ENCODE data around the gene FRAS1.
"Not testable (repeated sequence)": the region's sequence is repeated elsewhere in the genome, so short reads cannot be mapped to it uniquely, and the experiment has no call there.

Gene FRAS1, protein sequence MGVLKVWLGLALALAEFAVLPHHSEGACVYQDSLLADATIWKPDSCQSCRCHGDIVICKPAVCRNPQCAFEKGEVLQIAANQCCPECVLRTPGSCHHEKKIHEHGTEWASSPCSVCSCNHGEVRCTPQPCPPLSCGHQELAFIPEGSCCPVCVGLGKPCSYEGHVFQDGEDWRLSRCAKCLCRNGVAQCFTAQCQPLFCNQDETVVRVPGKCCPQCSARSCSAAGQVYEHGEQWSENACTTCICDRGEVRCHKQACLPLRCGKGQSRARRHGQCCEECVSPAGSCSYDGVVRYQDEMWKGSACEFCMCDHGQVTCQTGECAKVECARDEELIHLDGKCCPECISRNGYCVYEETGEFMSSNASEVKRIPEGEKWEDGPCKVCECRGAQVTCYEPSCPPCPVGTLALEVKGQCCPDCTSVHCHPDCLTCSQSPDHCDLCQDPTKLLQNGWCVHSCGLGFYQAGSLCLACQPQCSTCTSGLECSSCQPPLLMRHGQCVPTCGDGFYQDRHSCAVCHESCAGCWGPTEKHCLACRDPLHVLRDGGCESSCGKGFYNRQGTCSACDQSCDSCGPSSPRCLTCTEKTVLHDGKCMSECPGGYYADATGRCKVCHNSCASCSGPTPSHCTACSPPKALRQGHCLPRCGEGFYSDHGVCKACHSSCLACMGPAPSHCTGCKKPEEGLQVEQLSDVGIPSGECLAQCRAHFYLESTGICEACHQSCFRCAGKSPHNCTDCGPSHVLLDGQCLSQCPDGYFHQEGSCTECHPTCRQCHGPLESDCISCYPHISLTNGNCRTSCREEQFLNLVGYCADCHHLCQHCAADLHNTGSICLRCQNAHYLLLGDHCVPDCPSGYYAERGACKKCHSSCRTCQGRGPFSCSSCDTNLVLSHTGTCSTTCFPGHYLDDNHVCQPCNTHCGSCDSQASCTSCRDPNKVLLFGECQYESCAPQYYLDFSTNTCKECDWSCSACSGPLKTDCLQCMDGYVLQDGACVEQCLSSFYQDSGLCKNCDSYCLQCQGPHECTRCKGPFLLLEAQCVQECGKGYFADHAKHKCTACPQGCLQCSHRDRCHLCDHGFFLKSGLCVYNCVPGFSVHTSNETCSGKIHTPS (N-terminal part only)

DNA sequence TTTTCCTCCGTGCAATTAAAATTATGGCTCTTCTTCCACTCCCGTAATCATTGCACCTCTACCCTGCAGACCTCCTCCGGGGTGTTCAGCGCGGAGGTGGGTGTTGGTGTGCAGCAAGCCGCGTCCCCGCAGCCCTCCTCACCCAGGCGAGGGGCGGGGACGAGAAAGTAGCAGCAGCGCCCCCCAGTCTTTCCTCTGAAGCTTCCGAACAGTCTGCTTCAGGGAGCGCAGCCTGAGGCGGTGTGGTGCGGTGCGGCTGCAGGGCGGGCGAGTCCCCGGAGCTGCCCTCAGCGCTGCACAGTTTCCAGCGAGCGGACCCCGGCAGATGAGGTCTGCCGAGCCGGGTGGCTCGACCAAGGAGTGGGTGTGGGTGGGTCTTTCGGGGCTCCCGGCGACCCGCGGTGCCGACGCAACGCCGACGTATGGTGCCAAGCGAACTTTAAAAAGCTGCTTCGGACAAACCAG lies at the start of gene FRAS1:
FRAS1 (plus strand) TSS at position 189 of the 465 bp plus-strand sequence. CDS start 687 bp downstream, outside the sequence.
- DNase-seq (ENCODE audit: low spot score), result peak; percentile 17

DNA sequence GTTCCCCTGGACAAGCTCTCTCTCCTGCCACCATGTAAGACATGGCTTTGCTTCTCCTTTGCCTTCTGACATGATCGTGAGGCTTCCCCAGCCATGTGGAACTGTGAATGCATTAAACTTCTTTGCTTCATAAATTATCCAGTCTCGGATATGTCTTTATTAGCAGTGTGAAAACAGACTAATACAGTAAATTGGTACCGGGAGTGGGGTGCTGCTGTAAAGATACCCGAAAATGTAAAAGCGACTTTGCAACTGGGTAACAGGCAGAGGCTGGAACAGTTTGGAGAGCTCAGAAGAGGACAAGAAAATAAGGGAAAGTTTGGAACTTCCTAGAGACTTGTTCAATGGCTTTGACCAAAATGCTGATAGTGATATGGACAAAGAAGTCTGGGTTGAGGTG lies 46.1 kb upstream of the FRAS1 start:
- not testable (repeated sequence) for DNase-seq (ENCODE audit: low spot score)

DNA sequence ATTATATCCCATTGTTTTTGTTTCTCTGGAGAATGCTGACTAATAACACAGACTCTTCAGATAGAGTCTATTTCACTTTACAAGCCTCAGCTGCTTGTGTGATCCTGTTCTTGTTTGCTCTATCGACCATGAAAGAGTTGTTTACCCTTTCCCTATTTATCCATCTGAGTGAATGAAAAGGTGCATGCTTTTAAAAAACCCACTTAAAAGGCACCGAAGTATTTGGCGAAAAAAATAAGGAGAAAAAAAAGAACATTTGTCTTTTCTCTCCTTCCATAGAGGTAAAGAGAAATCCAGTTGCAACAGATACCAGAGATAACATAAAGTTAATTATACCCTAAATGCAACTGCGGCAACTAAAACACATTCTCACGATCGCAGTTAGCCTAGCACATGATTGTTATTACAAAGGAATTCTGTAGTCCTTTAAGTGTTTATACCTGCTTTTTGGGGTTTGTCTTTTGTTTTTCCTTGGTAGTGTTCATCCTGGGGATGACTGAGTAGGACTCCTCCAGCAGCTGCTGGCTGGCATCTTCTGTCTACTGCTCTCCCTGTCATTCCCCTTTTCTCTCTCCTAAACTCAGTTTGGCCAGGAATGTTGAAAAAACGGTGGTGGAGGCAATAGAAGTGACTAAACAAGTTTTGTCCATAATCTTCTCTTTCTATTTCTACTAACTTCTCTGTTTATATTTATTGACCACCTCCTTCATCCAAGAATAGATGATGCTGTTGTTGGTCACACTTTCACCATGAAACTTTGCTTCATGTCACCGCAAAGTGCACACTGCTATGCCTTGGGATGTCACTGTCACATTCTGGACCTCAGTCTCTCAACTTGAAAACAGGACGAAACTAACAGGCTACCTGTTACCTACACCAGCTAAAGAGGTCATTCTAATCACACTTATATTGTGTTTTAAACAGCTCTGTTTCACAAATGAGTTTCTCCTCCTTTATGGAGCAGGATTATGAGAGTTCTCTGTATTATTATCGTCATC lies 41.9 kb upstream of the FRAS1 start:
- DNase-seq (ENCODE audit: low spot score), result no peak

DNA sequence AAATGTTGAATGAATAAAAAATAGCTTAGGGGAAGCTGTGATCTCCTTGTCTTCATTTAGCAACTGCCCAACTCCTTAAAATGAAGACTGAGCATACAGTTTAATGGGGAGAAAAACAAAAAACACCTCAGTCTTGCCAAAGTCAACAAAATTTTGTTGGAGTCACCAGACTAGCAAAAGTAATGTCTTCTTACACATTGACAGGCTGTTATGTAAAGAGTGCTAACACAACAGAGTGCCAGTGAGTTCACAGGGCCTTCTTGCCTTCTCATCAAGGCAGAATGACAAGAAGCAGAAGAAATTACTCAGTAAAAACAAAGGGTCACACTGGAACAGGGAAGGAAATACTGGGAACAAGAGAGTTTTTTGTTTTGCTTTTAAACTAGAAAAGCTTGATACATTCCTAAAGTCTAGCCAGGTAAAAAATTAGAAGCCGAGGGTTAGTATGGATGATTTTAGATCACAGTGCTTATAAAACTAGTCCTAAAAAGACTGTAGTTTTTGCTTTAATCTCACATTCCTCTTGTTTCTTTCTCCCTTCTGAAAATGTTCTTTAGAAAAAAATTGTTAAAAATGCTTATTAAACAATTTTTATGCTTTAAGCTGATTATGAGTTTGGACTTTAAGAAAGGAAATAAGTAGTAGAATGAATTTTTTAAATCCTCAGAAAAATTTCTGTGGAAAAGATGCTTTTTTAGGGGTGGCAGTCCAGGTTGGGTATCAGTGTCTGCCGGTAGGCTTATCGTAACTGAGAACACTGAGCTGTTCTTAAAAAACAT lies 38.7 kb upstream of the FRAS1 start:
- DNase-seq (ENCODE audit: low spot score), result no peak

DNA sequence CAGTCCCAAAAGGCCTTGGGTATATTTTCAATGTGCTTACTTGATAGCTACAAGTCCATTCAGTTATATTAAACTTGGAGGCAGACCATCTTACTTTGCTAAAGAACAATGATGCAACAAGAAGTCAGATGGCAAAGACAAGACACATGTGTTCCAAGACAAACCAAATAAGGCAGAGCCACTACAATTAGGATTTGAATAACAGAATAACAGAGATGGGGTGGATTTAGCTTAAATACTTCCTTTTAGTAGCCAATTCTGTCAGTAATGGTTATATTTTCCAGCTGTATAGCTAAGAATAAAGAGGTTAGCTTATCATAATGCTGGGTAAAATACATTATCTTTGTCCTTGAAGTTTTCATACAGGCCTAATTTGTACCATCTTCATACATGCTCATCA lies 37.7 kb upstream of the FRAS1 start:
- DNase-seq (ENCODE audit: low spot score), result no peak

DNA sequence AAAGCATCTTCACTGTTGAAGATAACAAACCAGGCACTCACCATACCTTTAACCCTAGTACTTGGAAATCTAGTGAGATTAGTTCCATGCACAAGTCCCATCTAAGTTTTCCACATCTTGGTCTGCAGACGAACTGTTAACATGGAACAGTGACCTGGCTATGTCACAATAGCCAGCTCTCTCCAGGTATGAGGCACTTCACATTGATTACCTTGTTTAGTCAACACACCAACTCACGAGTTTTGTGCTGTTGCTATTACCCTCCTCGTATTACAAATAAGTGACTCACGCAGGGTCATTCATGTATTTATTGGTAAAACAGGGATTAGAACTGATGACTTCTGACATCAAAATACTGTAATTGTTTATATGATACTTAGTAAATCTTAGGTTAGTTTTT lies 36.4 kb upstream of the FRAS1 start:
- DNase-seq (ENCODE audit: low spot score), result no peak

DNA sequence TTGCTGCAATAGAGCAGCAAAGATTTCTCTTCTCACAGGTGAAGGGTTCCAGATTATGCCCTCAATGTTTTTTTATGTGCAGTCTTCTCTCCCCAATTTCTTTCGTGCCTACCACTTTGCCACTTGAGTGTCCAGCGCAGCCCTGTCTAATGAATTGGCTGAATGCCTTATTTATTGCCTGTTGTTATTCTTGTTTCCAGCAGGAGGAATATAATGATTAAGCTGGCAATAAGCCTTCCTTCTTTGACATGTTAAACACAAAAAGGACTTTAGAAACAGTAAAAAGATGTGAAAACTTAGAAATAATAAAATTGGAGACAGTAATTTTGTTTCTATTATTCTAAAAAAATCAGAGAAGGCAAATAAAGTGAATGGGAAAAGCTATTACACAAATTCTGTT lies 34.6 kb upstream of the FRAS1 start:
- DNase-seq (ENCODE audit: low spot score), result no peak

DNA sequence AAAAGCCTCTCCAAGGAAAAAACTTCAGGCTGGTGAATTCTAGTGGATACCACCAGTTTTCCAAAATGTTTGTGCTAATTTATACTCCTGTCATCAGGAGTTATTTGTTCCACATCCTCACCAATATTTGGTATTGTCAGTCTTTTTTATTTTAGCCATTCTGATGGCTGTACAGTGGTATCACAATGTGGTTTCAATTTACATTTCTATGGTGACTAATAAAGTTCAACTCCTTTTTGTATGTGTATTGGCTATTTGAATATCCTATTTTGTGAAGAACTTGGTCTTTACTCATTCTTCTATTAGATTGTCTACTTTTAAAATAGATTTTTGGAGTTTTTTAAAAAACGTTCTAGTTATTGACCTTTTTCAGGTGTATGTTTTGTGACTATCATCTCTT lies 33.0 kb upstream of the FRAS1 start:
- DNase-seq (ENCODE audit: low spot score), result no peak

DNA sequence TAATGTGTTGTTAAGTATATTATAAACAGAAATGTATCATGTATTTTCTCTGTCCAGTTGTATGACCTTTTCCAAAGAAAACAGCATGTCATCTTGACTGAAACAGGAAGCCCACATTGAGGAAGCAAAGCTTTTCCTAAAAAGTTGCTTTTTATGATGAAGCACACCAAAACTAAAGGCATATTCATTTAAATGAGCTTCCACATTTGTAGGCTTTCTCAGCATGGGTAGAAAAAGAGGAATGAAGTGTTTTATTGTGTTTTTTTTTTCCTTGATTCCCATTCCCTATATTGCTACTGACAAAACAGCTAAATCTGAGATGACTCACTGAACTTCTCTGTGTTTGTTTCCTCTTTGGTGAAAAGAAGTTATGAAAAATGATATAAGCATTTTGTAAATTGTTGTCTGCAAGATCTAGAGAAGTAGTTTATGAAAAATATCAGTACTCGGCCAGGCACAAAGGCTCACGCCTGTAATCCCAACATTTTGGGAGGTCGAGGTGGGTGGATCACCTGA lies 32.5 kb upstream of the FRAS1 start:
- DNase-seq (ENCODE audit: low spot score), result peak; percentile 15

DNA sequence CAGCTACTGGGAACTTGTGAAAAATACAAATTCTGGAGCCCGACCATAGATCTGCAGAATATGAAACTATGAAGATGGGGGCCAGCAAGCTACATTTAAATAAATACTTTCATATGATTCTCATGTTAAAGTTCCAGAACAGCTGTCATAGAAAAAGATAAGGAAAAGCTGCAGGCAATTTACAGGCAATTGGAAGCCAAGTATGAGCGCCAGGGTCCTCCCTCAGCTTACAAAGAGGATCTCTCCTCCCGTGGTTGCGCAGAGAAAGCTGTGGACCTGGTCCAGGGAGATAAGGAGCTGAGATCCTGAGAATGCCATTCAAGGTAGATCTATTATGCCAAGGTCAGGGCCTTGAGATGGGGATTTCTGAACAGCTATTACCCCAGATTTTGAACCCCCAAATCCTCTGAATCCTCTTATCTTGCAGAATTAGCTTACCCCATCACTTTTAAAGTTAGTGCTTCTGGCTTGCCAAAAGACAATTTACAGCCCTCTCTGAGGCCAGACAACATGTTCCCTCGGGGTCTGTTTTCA lies 25.6 kb upstream of the FRAS1 start:
- no peak for DNase-seq (ENCODE audit: low spot score)

DNA sequence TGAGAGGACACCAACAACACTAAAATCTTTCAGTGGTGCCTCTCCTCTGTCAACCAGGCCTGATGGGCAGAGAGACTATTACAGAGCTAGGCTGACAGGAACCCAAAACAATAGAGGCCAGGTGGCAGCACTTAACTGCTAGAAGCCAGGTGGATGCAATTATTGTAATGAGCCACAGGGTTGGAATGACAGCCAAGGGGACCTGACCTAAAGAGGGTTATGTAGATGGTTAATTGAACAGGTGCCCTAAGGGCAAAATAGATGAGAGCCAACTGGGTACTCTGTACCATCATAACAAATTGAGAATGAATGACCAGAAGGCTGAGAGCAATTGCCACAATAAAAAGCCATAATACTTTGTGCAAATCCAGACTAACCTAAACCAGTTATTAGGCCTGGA lies 24.7 kb upstream of the FRAS1 start:
- DNase-seq (ENCODE audit: low spot score), result no peak

DNA sequence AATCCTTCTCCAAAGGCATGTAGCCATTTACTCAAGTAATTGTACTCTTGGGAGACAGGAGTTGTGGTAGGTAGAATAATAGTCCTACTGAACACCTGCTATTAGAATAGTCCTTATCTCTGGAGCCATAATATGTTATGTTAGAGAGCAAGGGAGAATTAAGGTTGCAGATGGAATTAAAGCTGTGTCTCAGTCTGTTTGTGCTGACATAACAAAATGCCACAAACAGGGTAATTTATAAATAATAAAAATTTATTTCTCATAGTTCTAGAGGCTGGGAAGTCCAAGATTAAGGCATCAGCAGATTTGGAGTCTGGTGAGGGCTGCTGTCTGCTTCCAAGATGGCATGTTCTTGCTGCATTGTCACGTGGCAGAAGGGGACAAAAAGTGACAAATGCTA lies 24.2 kb upstream of the FRAS1 start:
- DNase-seq (ENCODE audit: low spot score), result no peak

DNA sequence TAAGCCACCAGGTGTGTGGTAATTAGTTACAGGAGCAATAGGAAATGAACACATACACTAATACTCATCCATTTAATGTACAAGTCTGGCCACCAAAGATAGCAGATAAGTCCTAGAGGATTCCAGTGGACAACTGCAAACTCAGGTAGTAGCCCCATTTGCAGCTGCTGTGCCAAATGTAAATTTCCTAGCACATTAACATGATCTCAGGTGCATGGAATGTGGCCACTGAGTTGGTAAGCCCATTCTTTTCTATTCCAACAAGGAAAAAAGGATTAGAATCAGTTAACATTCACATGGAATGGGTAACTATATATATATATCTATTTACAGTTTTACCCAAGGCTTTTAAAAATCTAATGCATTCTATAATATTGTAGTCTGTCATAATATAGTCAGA lies 23.3 kb upstream of the FRAS1 start:
- DNase-seq (ENCODE audit: low spot score), result no peak

DNA sequence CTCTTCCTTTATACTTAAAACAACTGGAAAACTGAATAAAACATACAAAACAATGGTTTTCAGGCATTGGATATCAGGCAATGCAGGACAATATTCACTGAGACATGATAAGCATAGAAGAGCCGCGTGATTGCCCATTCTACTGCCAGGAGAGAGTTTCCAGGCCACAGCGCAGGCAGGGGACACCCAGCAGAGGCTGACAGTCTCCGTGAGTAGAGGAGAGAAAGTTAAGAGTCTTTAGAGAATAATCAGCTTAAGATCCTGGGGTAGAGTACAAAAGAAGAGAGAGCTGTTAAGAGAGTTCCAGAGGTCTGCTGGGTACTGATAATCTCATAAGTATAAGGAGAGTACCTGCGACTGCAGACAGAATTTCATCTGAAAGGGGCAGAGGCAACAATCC lies 18.4 kb upstream of the FRAS1 start:
- DNase-seq (ENCODE audit: low spot score), result no peak

DNA sequence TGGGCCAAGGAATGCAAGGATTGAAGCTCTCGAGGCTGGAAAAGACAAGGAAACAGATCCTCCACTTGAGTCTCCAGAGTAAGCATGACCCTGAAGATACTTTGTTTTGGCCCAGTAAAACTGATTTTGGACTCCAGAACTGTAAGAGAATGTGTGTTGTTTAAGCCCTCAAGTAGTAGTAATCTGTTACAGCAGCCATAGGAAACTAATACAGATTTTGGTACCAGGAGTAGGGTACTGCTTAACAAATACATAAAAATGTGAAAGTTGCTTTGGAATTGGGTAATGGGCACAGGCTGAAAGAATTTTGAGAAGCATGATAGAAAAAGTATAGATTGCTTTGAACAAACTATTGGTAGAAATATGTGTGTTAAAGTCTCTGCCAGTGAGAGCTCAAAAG lies 17.4 kb upstream of the FRAS1 start:
- DNase-seq (ENCODE audit: low spot score), result no peak

DNA sequence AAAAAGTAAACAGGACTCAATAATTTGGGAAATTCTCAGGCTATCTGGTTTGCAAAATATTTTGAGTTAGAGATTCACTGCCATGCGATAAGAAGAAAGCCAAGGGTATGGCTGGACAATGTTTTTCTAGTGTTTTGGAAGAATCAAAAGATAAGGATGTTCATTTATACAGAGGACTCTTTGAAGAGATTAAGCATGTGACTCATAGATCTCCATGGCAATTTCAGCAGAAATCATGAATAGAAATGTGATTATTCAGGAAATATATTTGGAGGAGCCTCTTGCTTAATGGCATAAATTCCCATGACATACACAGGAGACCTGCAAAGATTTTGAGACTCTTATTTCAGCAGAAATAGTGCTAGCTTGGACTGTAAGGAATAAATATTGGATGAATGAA lies 16.7 kb upstream of the FRAS1 start:
- no peak for DNase-seq (ENCODE audit: low spot score)

DNA sequence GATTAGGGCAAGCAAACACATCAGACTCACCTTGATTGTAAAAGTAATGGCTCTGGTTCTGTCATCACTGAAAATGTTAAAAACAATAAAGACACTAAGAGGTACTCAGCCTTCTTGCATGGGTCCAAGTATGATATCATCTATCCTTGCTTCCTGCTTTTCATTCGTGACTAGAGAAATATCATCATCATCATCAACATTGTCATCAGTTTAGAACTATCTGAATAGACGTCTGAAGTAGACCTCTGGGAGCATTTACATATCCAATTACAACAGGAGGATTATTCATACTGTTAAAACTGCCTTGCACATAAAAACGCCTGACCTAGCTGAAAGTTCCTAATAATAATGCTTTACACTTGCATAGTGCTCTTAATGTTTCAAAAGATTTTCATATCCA lies 9.8 kb upstream of the FRAS1 start:
- no peak for DNase-seq (ENCODE audit: low spot score)

DNA sequence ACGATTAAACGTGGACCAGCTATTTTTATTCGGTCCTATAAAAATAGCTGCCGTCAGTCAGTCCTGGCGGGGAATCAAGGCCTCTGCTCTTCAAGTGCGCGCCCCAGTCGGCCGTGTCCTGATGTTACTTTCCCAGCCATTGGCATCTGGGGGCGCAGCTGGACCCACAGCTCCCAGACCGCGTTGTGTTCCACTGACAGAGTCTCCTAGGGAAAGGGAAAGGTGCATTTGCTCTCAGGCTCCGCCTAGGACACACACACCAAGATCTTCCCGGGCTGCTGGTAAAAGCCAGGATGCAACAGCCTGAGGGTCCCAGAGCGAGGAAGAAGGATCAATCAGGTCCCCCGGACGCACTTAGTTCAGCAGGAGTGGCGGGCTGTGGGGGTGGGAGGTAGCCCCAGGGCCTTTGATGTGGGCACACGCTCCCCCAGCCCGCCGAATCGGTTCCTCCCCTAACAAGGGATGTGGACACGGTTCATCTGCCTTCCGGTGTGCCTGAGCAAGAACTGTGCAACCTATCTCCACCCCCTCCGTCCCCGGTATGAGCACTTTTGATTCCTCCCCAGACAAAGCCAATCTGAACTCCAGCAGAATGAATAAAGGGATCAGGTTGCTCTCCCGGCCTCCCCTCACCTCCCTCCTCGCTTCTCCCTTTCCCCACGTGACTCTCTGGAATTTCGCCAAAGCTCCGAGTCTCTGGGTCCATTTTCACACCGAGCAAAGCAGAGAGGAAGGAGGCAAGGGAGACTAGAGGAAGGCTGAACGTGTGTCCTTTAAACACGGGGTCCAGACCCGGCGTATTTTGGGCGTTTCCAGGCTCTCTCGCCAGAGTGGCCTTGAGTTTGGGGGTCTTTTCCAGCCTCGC lies 626 bp upstream of the FRAS1 start:
- DNase-seq (ENCODE audit: low spot score), result peak; percentile 14

All from kidney capillary endothelial cell (primary cell).